GM12878 (cell line): ENCODE data around the gene WDR45B. TPM values are rescaled to one million over a fixed set of nuclear protein-coding genes. Genes with fewer than 3 reads are reported as not detected.
A peak's percentile ranks its signal among the peaks of the same experiment; 100 is the strongest.

ENCODE experiments used
- CTCF ChIP-seq, 3 experiments: IDR thresholded peaks in 2 of 3; conservative IDR thresholded peaks in 1 of 3; 2 replicates each; pipeline ENCODE4 v1.5.1; 2011; ENCODE audit warnings: low read depth in 3 of 3, low read length in 3 of 3, mild to moderate bottlenecking in 3 of 3, control low read depth in 2 of 3, moderate library complexity in 2 of 3, inconsistent platforms in 1 of 3, mixed read lengths in 1 of 3; ENCODE audit not compliant: control insufficient read depth in 2 of 3, insufficient read depth in 1 of 3; ENCODE audit errors: extremely low read depth in 1 of 3
- ESRRA ChIP-seq: IDR thresholded peaks from 2 replicates; pipeline ENCODE4 v1.6.1; 2012; ENCODE audit warnings: mild to moderate bottlenecking, low read length, improper control_type of control experiment
- ETV6 ChIP-seq, 2 experiments: fragments of 450-650 bp in 1 of 2; IDR thresholded peaks in 1 of 2; conservative IDR thresholded peaks in 1 of 2; 2 replicates each; pipeline ENCODE4 v1.6.1; 2014; ENCODE audit warnings: antibody characterized with exemption in 1 of 2, borderline replicate concordance in 1 of 2, low read depth in 1 of 2, mild to moderate bottlenecking in 1 of 2, moderate library complexity in 1 of 2
- FOS ChIP-seq: IDR thresholded peaks from 3 replicates; pipeline ENCODE4 v1.6.1; 2011; ENCODE audit warnings: borderline replicate concordance; ENCODE audit not compliant: insufficient read length; ENCODE audit errors: extremely low read depth
- HSF1 ChIP-seq: fragments of 150-350 bp; IDR thresholded peaks from 2 replicates; pipeline ENCODE4 v1.6.1; 2014; ENCODE audit warnings: mild to moderate bottlenecking, low read depth, low read length
- JUNB ChIP-seq: IDR thresholded peaks from 2 replicates; pipeline ENCODE4 v1.6.1; 2016; ENCODE audit warnings: antibody characterized with exemption, mild to moderate bottlenecking
- MAX ChIP-seq: IDR thresholded peaks from 2 replicates; pipeline ENCODE4 v1.6.1; 2012; ENCODE audit warnings: low read depth, low read length, improper control_type of control experiment
- NR2C2 ChIP-seq: IDR thresholded peaks from 2 replicates; pipeline ENCODE4 v1.6.1; 2011; ENCODE audit warnings: borderline replicate concordance, low read depth; ENCODE audit not compliant: control insufficient read depth, insufficient read length
- POLR2AphosphoS5 ChIP-seq: IDR thresholded peaks from 2 replicates; pipeline ENCODE4 v1.6.1; 2011; ENCODE audit warnings: mild to moderate bottlenecking, low read length, inconsistent platforms
- POU2F2 ChIP-seq: IDR thresholded peaks from 3 replicates; pipeline ENCODE4 v1.6.1; 2011; ENCODE audit warnings: low read depth, mild to moderate bottlenecking, low read length, borderline replicate concordance
- RELB ChIP-seq: fragments of 450-650 bp; IDR thresholded peaks from 2 replicates; pipeline ENCODE4 v1.6.1; 2017; ENCODE audit warnings: low read depth, mild to moderate bottlenecking, moderate library complexity
- SIX5 ChIP-seq: IDR thresholded peaks from 2 replicates; pipeline ENCODE4 v1.6.1; 2011; ENCODE audit warnings: mild to moderate bottlenecking, low read depth, low read length, moderate library complexity; ENCODE audit not compliant: severe bottlenecking
- SKIL ChIP-seq: fragments of 450-650 bp; IDR thresholded peaks from 2 replicates; pipeline ENCODE4 v1.6.1; 2017; ENCODE audit warnings: mild to moderate bottlenecking, low read depth, inconsistent platforms; ENCODE audit not compliant: poor library complexity, severe bottlenecking
- TBL1XR1 ChIP-seq: IDR thresholded peaks from 2 replicates; pipeline ENCODE4 v1.6.1; 2012; ENCODE audit warnings: low read depth, low read length, improper control_type of control experiment
- YY1 ChIP-seq: IDR thresholded peaks from 2 replicates; pipeline ENCODE4 v1.6.1; 2011; ENCODE audit warnings: low read depth, mild to moderate bottlenecking, low read length
- ZNF207 ChIP-seq: fragments of 450-650 bp; IDR thresholded peaks from 2 replicates; pipeline ENCODE4 v1.6.1; 2014; ENCODE audit warnings: antibody characterized with exemption, mild to moderate bottlenecking, borderline replicate concordance
- ZNF592 ChIP-seq: fragments of 450-650 bp; IDR thresholded peaks from 2 replicates; pipeline ENCODE4 v1.6.1; 2017; ENCODE audit warnings: mild to moderate bottlenecking, moderate library complexity
- polyA plus RNA-seq, 11 experiments: library from polyadenylated mRNA; depleted of rRNA in 4 of 11; unstranded in 6 of 11; stranded (reverse) in 5 of 11; fragments of >200 nt; fragmentation: Nextera tagmentation in 4 of 11; fragmentation: Illumina TruSeq in 1 of 11; extraction: Ambion mirVana in 4 of 11; extraction: Trizol in 1 of 11; gene quantifications; 1 replicate in 1 of 11; 2 replicates in 10 of 11; pipeline versions ENCODE4 v1.2.1 to v1.2.3, GENCODE V29; 2011 to 2016; ENCODE audit warnings: inconsistent platforms in 2 of 11, missing spikeins in 2 of 11, low read depth in 1 of 11
- total RNA-seq, 4 experiments: library from RNA; depleted of rRNA in 3 of 4; stranded (reverse); fragments of >200 nt in 3 of 4; fragmentation: Illumina TruSeq in 1 of 4; extraction: Trizol in 1 of 4; gene quantifications; 2 replicates each; pipeline versions ENCODE4 v1.2.1 to v1.2.3, GENCODE V29; 2013 to 2021

WDR45B gene
- total and polyA plus RNA-seq, 10 of the 15 experiments (the other 5 are each of a cell fraction or from before 2014, with no cell fraction given) = 1.0 to 73.7 (median 26.6) TPM

- TF ChIP-seq ZNF592 (no peak), RELB (no peak), ESRRA (no peak; the same call in 1 of the 2 replicates), CTCF (IDR thresholded peaks at IDR 0.05 in 2 of 3, conservative IDR thresholded peaks at IDR 0.05 in 1 of 3; ENCODE audit: control insufficient read depth in 2 of 3, extremely low read depth in 1 of 3, insufficient read depth in 1 of 3, low read depth in 3 of 3, low read length in 3 of 3) (no peak), HSF1 (no peak), ZNF207 (0 out of 2 replicates have a peak, but pooled peaks have one; percentile 43), NR2C2 (no peak), YY1 (peak; percentile 66), POLR2AphosphoS5 (peak; percentile 87), POU2F2 (no peak; the same call in 2 of the 3 replicates), TBL1XR1 (no peak), SKIL (no peak), FOS (no peak), ETV6 (conservative IDR thresholded peaks at IDR 0.05 in 1 of 2, IDR thresholded peaks at IDR 0.05 in 1 of 2; ENCODE audit: borderline replicate concordance in 1 of 2, low read depth in 1 of 2) (no peak), JUNB (no peak), SIX5 (peak; percentile 36), MAX (peak; percentile 87)
Observed at GRCh38 chr17:82648165-82648668, at the start of gene WDR45B (continued).
